Caki2 (cell line): ENCODE data around the gene A4GNT. TPM values are rescaled to one million over a fixed set of nuclear protein-coding genes. Genes with fewer than 3 reads are reported as not detected.
A peak's percentile ranks its signal among the peaks of the same experiment; 100 is the strongest.

Source experiments
- DNase-seq: peaks from one replicate; pipeline ENCODE4 v3.0.0-alpha.2; 2015; ENCODE audit warnings: low read depth
- in situ Hi-C: cut with HindIII; loops from 2 replicates; pipeline ENCODE4 v1.10.0; 2016; ENCODE audit warnings: low sequenced_read_pairs, low pct_unique_long_range_greater_than_20kb, mixed read lengths
- total RNA-seq: library from RNA; depleted of rRNA; stranded (reverse); fragments of >200 nt; shearing (Covaris generic); gene quantifications from 2 replicates; pipeline ENCODE4 v1.2.3, GENCODE V29; 2014; ENCODE audit warnings: low replicate concordance; rRNA removed

A4GNT gene
- total RNA-seq, 1 experiment from 2014 or later = not detected

DNA sequence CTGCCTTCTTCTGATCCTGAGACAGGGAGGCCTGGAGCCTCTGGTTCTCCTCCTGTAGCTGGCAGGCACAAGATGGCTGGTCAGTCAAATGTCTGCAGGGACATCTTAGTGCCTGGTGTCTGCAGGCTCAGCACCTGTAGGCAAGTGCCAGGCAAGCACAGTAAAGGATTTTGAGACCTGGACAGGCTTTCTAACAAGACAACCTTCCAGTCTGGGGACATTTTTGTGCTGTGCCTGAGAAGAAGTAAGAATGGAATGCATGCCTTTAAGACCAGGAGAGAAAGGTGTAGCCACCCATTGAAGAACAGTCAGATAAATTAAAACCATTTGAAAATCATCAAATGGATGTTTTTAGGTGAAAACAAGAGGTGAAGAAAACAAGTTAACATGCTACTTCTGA, 48.0 kb downstream of the A4GNT start:
- DNase-seq = no peak
- in situ Hi-C loops = no loop called here

DNA sequence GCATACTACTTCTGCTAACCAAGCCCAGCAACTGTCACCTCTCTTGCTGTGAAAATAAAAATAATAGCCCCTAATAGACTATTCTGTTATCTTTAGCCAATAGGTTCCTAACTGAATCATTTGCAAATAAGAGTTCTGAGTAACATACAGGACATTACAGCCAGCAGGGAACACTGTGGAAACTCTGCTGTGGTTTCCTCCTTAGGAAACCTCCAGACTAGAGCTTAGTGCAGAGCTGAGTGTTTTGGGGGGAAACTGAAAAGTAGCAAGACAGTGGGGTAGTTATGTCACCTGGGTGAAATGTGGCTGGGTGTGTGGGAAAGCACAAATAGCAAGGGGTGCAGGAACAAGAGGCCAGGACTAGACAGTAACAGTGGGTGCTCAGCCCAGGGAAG, 49.2 kb downstream of the A4GNT start:
- in situ Hi-C loops = no loop called here
- DNase-seq = no peak

DNA sequence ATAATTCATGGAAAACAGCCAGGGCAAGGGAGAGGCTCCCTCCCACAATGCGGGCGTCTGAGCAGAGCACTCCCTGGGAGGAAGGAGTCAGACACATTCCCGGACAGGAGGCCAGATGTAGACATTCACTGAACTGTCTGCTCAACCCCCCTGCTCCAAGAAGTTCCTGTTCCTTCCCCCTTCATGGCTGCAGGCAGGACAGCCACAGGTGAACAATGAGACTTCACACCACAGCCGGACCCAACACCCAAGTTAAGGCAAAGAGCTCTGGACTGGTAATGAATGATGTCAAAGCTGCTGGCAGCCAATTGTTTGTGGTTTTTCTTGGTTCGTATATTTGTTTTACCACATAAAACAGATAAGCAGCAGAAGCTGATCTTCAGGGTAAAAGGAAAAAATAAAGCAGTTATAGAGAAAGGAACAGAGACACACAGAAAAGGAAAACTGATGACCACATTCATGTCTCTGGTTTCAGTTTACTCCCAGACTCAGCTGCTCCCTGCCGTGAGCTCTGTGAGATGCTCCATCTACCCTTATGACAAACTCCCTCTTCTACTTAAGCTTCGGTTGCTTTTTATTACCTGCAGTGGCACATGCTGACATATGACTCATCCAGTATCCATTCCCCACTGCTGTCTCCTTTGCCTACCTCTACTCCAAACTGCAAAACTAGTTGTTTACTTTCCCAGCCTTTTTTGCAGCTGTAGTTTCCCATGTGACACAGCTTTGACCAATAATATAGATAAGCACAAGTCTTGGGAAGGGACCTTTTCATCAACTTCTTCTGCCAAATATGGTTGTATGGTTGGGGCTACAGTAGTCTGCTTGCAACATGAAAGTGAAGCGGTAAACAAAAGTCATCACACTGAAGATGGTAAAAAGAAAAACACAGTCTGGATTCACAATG, 49.9 kb downstream of the A4GNT start:
- peak; percentile 82 for DNase-seq
- in situ Hi-C loops = no loop called here

DNA sequence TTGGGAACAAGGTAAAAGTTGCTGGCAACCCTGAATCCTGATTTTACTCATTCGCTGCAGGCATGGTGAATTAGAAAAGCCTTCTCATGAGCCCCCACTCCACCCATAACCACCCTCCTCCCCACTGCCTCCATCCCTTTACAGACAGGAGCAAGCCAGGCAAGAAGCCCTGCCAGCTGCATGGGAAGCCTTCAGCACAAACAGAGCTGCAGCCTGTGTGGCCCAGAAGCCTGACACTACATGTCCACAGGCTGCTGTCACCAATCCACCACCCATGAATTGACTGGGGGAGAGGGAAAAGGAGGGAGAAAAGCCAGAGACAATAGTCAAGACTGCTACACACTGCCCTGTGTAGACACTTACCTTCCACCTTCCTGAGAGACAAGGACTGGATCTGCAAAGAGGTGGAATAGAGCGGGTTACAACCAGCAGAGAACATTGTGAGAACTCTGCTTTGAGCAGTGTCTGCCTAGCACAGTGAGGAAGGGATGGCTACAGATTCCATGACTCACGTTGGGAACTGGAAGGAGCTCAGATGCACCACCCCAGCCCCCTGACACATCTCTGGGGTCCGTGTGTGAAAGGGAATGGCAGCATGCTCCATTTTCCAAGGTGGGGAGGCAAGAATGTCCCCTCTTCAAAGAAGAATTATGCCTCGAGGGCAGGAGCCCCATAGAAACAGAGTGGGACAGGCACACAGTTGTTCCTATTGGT, 50.7 kb downstream of the A4GNT start:
- DNase-seq = no peak
- in situ Hi-C loops = no loop called here

DNA sequence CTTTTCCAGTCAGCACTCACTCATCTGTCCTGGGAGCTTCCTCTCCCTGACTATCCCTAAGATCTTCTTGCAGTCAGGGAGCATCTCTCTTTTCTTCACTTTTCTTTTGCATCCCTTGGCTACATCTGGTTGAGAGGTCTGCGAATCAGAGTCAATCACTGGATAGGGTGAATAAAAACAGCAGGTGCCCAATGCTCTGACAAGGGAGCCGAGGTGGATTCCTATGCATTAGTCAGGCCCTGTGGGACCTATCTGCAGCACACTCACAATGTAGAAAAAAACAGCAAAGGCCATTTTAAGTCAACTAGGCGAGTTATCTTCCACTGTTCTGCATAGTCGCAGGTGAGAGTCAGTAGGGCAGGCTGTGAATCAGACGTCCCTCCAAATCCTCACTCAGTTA, 52.3 kb downstream of the A4GNT start:
- in situ Hi-C loops = no loop called here
- DNase-seq = no peak

DNA sequence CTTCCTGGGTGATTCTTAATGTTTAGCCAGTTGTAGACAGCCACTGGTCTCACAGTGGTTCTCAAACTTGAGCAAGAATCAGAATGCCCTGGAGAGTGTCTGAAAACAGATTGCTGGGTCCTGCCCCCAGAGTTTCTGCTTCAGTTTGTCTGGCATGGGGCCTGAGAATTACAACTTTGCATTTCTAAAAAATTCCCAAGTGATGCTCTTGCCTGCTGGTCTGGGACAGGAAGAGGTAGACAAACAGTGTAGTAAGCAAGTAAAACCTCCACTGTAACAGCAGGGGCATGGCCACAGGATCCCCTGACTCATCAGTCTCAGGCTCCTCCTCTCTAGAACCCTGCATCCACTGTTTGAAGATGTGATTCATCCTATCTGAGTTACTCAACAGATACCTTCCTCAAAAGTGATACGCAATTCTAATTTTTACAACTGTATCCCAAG, 53.3 kb downstream of the A4GNT start:
- peak; percentile 60 for DNase-seq
- in situ Hi-C loops = no loop called here

DNA sequence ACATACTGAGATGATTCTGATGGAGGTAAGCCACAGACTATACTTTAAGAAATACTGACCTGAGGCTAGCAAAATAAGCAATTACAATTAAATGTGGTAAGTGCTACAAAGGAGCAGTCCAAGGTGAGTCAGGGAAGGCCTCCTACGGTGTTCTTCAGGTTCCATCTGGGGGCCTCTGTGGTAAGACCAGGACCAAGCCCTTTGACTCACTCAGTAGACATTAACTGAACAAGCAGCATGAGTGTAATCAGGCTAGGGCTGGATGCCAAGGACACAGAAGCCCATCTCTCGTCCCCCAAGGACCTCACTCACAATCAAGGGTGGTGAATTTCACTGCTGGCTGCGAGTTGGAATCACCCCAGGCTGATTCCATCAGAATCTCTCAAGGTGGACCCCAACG, 54.1 kb downstream of the A4GNT start:
- DNase-seq = no peak
- in situ Hi-C loops = no loop called here

Other genes starting within 250 kb of the A4GNT start
- not detected in 2 replicates for gene CLDN18, start 122.2 kb downstream of the A4GNT start, total RNA-seq
- 6.3 and 8.9 TPM in 2 replicates for gene DZIP1L, start 16.8 kb downstream of the A4GNT start, total RNA-seq
- 11.3 and 11.9 TPM in 2 replicates for gene DBR1, start 42.5 kb upstream of the A4GNT start, total RNA-seq
- 24.4 and 26.1 TPM in 2 replicates for gene ARMC8, start 54.9 kb upstream of the A4GNT start, total RNA-seq
- 0.57 TPM in 1 of 2 replicates, not detected in the other for gene NME9, start 197.5 kb upstream of the A4GNT start, total RNA-seq
- gene MRAS, start 216.2 kb upstream of the A4GNT start, total RNA-seq = 16.3 and 17.3 TPM in 2 replicates